ENCODE measurements around the gene ZNF287. TPM values are rescaled to one million over a fixed set of nuclear protein-coding genes. Genes with fewer than 3 reads are reported as not detected.

ZNF287 gene
- total RNA-seq, 1 experiment from 2014 or later = 10.0 TPM

- no peak for DNase-seq (ENCODE audit: low spot score)
- Histone ChIP-seq H3K4me1 (ENCODE audit: insufficient read depth, low read length, poor library complexity, severe bottlenecking) (peaks cover 16% of the 10 kb centered on the region), H3K27me3 (replicated peaks; ENCODE audit: insufficient read depth, low read depth, low read length, poor library complexity) (no peaks in the 10 kb centered on the region), H3K9me3 (ENCODE audit: low read depth, low read length, poor library complexity, severe bottlenecking) (no peaks in the 10 kb centered on the region), H3K4me3 (ENCODE audit: low read depth, low read length, poor library complexity, severe bottlenecking) (no peak overlapping the region), H3K27ac (ENCODE audit: low read depth, low read length, poor library complexity, severe bottlenecking) (peak overlapping the region; percentile 16), H3K36me3 (ENCODE audit: insufficient read depth, low read length, poor library complexity, severe bottlenecking) (no peaks in the 10 kb centered on the region)
- TF ChIP-seq EZH2 (IDR thresholded peaks at IDR 0.05; ENCODE audit: borderline replicate concordance, low read depth, low read length, poor library complexity, severe bottlenecking) (no peak), CTCF (conservative IDR thresholded peaks at IDR 0.05; ENCODE audit: low read depth, low read length) (no peak)
- BruUV-seq (replicated peaks) = no TSS peak
- POLR2A ChIA-PET (ENCODE audit: low non-redundant PET) = interaction anchor here (0.6 kb wide), 1 partner anchor 776 kb away, joined by 8 read pairs; no protein-coding TSS in a partner anchor
- intact Hi-C loops (cut with micrococcal nuclease; ENCODE audit: unreplicated experiment) = no loop called here
- CTCF ChIA-PET = no interaction called here
Measured at GRCh38 chr17:16511593-16511992, 57.4 kb downstream of the ZNF287 start.

- intact Hi-C loops (cut with micrococcal nuclease; ENCODE audit: unreplicated experiment) = no loop called here
- no TSS peak for BruUV-seq (replicated peaks)
- Histone ChIP-seq H3K36me3 (ENCODE audit: insufficient read depth, low read length, poor library complexity, severe bottlenecking) (no peaks in the 10 kb centered on the region), H3K27me3 (replicated peaks; ENCODE audit: insufficient read depth, low read depth, low read length, poor library complexity) (no peaks in the 10 kb centered on the region), H3K9me3 (ENCODE audit: low read depth, low read length, poor library complexity, severe bottlenecking) (no peaks in the 10 kb centered on the region), H3K27ac (ENCODE audit: low read depth, low read length, poor library complexity, severe bottlenecking) (no peak overlapping the region), H3K4me1 (ENCODE audit: insufficient read depth, low read length, poor library complexity, severe bottlenecking) (peaks cover 13% of the 10 kb centered on the region), H3K4me3 (ENCODE audit: low read depth, low read length, poor library complexity, severe bottlenecking) (no peak overlapping the region)
- TF ChIP-seq CTCF (conservative IDR thresholded peaks at IDR 0.05; ENCODE audit: low read depth, low read length) (no peak), EZH2 (IDR thresholded peaks at IDR 0.05; ENCODE audit: borderline replicate concordance, low read depth, low read length, poor library complexity, severe bottlenecking) (no peak)
- CTCF ChIA-PET = no interaction called here
- DNase-seq (ENCODE audit: low spot score) = no peak
- POLR2A ChIA-PET (ENCODE audit: low non-redundant PET) = no interaction called here
Measured at GRCh38 chr17:16507918-16508533, 61.0 kb downstream of the ZNF287 start.

GRCh38 chr17:16506188-16506587 lies 62.8 kb downstream of the ZNF287 start:
- intact Hi-C loops (cut with micrococcal nuclease; ENCODE audit: unreplicated experiment) = no loop called here
- no peak overlapping the region for H3K4me3 ChIP-seq (ENCODE audit: low read depth, low read length, poor library complexity, severe bottlenecking)
- no peak for DNase-seq (ENCODE audit: low spot score)
- no peak for TF ChIP-seq EZH2 (IDR thresholded peaks at IDR 0.05; ENCODE audit: borderline replicate concordance, low read depth, low read length, poor library complexity, severe bottlenecking)
- TF ChIP-seq CTCF (conservative IDR thresholded peaks at IDR 0.05; ENCODE audit: low read depth, low read length) = no peak; the same call in 1 of the 2 replicates
- no peaks in the 10 kb centered on the region for H3K27me3 ChIP-seq (replicated peaks; ENCODE audit: insufficient read depth, low read depth, low read length, poor library complexity)
- H3K9me3 ChIP-seq (ENCODE audit: low read depth, low read length, poor library complexity, severe bottlenecking) = no peaks in the 10 kb centered on the region
- CTCF ChIA-PET = no interaction called here
- H3K36me3 ChIP-seq (ENCODE audit: insufficient read depth, low read length, poor library complexity, severe bottlenecking) = no peaks in the 10 kb centered on the region
- no peaks in the 10 kb centered on the region for H3K4me1 ChIP-seq (ENCODE audit: insufficient read depth, low read length, poor library complexity, severe bottlenecking)
- H3K27ac ChIP-seq (ENCODE audit: low read depth, low read length, poor library complexity, severe bottlenecking) = no peak overlapping the region
- POLR2A ChIA-PET (ENCODE audit: low non-redundant PET) = no interaction called here
- BruUV-seq (replicated peaks) = no TSS peak

All from A673 (cell line).